DOHH2 (cell line): ENCODE results near the gene RABIF.

Source experiments
- CTCF ChIP-seq: fragments of 200-600 bp; sonication (generic); IDR thresholded peaks from one replicate; pipeline ENCODE4 v1.5.1; 2014; ENCODE audit warnings: antibody characterized with exemption, mild to moderate bottlenecking, low read depth, low read length; ENCODE audit not compliant: poor library complexity, severe bottlenecking
- EZH2phosphoT487 ChIP-seq: fragments of 200-600 bp; sonication (generic); IDR thresholded peaks from 2 replicates; pipeline ENCODE4 v1.6.1; 2017; ENCODE audit warnings: borderline replicate concordance, mild to moderate bottlenecking, antibody characterized with exemption, low read length, moderate library complexity, mixed read lengths

GRCh38 chr1:202919615-202920014, 30.7 kb upstream of the RABIF start:
- TF ChIP-seq CTCF: no peak
- no peak for TF ChIP-seq EZH2phosphoT487
